ENCODE measurements around the gene KCNH4. TPM values are rescaled to one million over a fixed set of nuclear protein-coding genes. Genes with fewer than 3 reads are reported as not detected.
A peak's percentile ranks its signal among the peaks of the same experiment; 100 is the strongest.

The KCNH4 gene
- total RNA-seq: 0.51 and 0.62 TPM in 2 replicates
- 0.19 TPM for total RNA-seq (2013)
- polyA plus RNA-seq: 0.65 and 1.0 TPM in 2 replicates
- polyA minus RNA-seq: 0.69 and 1.1 TPM in 2 replicates

DNA sequence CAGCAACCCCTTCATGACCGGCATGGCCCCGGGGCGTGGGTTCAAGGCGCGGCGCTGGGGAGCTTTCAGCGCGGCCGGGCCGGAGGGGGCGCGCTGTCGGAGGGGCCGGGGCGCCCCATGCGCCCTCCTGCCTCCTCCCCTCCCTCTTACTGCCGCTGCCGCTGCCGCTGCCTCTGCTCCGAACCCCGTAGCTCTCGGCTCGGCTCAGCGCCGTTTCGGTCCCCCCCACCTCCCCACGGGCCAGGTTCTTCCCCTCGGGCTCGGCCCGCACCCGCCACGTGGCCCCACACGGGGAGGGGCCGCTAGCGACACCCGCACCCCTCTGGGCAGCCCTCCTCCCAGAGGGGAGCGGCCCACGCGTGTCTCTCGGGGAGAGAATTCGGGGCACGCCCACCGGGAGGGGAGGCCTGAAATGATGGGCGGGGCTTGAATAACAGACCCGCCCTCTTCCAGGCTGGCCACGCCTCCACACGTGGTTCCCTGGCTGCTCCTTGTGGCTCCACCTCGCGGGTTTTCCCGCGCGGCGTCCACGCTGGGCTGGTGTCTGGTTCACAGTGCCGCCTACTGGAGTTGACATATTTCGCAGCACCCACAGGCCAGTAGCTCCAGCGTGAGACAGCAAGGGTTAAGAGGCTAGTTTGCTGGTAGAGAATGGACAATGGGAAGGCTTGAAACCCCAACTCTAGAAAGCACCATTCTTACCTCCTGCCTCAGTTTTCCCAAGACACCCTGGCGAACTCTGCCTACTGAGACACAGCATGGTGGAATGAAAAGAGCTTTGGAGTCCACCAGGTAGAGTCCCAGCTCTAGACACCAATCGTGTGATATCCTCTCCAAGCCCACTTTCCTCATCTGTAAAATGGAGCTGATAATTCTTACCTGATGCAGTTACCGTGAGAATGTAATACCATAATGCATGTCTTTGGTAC lies at the start of gene KCNH4:
Gene KCNH4, minus strand, starts transcription at position 221 of the 929 bp plus-strand sequence. Its CDS starts 197 bp downstream, at position 24.
- intact Hi-C loops (cut with micrococcal nuclease): loop anchor here (1.0 to 5.0 kb wide), 6 partner anchors 26 to 1364 kb away; partner anchors contain the start of genes ATP6V0A1, CNP, DHX58 and RAB5C
- Mint-ChIP-seq H3K4me3 (peak within 1 kb of the TSS; percentile 71), H3K27me3 (no peaks in the 10 kb centered on the region), H3K9me3 (ENCODE audit: insufficient read depth) (no peaks in the 10 kb centered on the region), H3K4me1 (peaks cover 62% of the 10 kb centered on the region), H3K27ac (peak within 1 kb of the TSS; percentile 65)
- H3K4me1 ChIP-seq (ENCODE audit: control insufficient read depth in 2 of 2, insufficient read depth in 2 of 2, low read length in 2 of 2): peaks cover 46 to 63% of the 10 kb centered on the region in 2 donors
- H3K79me2 ChIP-seq (ENCODE audit: control insufficient read depth, insufficient read depth, low read length): no peaks in the 10 kb centered on the region
- no peaks in the 10 kb centered on the region for H4K20me1 ChIP-seq (ENCODE audit: control insufficient read depth, insufficient read depth, low read length, poor library complexity, severe bottlenecking)
- POLR2A ChIA-PET: interaction anchor here (0.6 kb wide), 2 partner anchors 67 to 218 kb away, joined by 3 read pairs; no protein-coding TSS in a partner anchor
- DNase-seq (peak; percentile 94), ATAC-seq (ENCODE audit: low read depth) (peak; percentile 63)
- CTCF ChIA-PET: interaction anchor here (0.6 to 3.3 kb wide), 27 partner anchors 9 to 225 kb away, joined by 3 to 20 read pairs (median 5); partner anchors contain the start of genes CNP, DHX58, DNAJC7 and GHDC
- peak within 1 kb of the TSS; percentile 67 for H3K9ac ChIP-seq (ENCODE audit: low read length)
- TF ChIP-seq EZH2 (IDR thresholded peaks at IDR 0.05; ENCODE audit: borderline replicate concordance, insufficient read depth, low read depth, low read length, poor library complexity, severe bottlenecking): no peak
- TF ChIP-seq, protein P1, sequence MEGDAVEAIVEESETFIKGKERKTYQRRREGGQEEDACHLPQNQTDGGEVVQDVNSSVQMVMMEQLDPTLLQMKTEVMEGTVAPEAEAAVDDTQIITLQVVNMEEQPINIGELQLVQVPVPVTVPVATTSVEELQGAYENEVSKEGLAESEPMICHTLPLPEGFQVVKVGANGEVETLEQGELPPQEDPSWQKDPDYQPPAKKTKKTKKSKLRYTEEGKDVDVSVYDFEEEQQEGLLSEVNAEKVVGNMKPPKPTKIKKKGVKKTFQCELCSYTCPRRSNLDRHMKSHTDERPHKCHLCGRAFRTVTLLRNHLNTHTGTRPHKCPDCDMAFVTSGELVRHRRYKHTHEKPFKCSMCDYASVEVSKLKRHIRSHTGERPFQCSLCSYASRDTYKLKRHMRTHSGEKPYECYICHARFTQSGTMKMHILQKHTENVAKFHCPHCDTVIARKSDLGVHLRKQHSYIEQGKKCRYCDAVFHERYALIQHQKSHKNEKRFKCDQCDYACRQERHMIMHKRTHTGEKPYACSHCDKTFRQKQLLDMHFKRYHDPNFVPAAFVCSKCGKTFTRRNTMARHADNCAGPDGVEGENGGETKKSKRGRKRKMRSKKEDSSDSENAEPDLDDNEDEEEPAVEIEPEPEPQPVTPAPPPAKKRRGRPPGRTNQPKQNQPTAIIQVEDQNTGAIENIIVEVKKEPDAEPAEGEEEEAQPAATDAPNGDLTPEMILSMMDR (IDR thresholded peaks at IDR 0.05): peak; percentile 69
- H3K4me2 ChIP-seq (replicated peaks; ENCODE audit: low read depth, low read length, poor library complexity, severe bottlenecking): peak within 1 kb of the TSS; percentile 97
- H3K4me3 ChIP-seq (ENCODE audit: control extremely low read depth in 1 of 5, extremely low read depth in 1 of 5, insufficient read depth in 1 of 5, low read depth in 2 of 5, low read length in 4 of 5): peak within 1 kb of the TSS in 4 of 5 experiments; percentile 35 to 79 (median 59)
- peaks cover 0 to 11% (median 0%) of the 10 kb centered on the region in 3 donors for H3K9me3 ChIP-seq (ENCODE audit: control extremely low read depth in 1 of 3, control insufficient read depth in 2 of 3, insufficient read depth in 1 of 3, low read length in 2 of 3)
- 2% methylated on average over 56 of the region's 60 CpGs for WGBS (ENCODE audit: insufficient coverage)
- peak within 1 kb of the TSS; percentile 72 for H2AFZ ChIP-seq (ENCODE audit: insufficient read depth, low read depth, low read length, poor library complexity, severe bottlenecking)
- H3K27me3 ChIP-seq (replicated peaks in 1 of 4; ENCODE audit: control extremely low read depth in 1 of 4, control insufficient read depth in 3 of 4, insufficient read depth in 4 of 4, low read length in 3 of 4): peaks cover 0 to 17% (median 2%) of the 10 kb centered on the region in 4 experiments
- H3K36me3 ChIP-seq (replicated peaks in 1 of 2; ENCODE audit: control extremely low read depth in 1 of 2, control insufficient read depth in 1 of 2, extremely low read depth in 1 of 2, insufficient read depth in 2 of 2, low read length in 1 of 2): no peaks in the 10 kb centered on the region
- no peak within 1 kb of the TSS for H3K27ac ChIP-seq (ENCODE audit: low read length in 2 of 2)

All from B cell (primary cell).